Spleen (tissue), 11 donors: ENCODE measurements around the gene KIAA0319L. TPM values are rescaled to one million over a fixed set of nuclear protein-coding genes. Genes with fewer than 3 reads are reported as not detected.

Experiments used
- DNase-seq: peaks from one replicate; pipeline ENCODE4 v3.0.0-alpha.2; 2020
- H3K27ac ChIP-seq, 8 donors: fragments of 200-600 bp; sonication (generic) in 7 of 8; 1 replicate in 4 of 8; 2 replicates in 4 of 8; pipeline versions ENCODE4 v1.5.0 to v1.8.0; 2016 to 2021; ENCODE audit warnings: inconsistent platforms in 4 of 8, mild to moderate bottlenecking in 4 of 8, moderate library complexity in 1 of 8
- H3K27me3 ChIP-seq, 7 donors: fragments of 200-600 bp; sonication (generic) in 6 of 7; replicated peaks in 1 of 7; 1 replicate in 4 of 7; 2 replicates in 3 of 7; pipeline versions ENCODE4 v1.5.0 to v1.8.0; 2016 to 2021; ENCODE audit warnings: inconsistent platforms in 3 of 7, mild to moderate bottlenecking in 1 of 7
- H3K36me3 ChIP-seq, 6 donors: fragments of 200-600 bp; sonication (generic) in 5 of 6; 1 replicate in 4 of 6; 2 replicates in 2 of 6; pipeline versions ENCODE4 v1.5.0 to v1.8.0; 2016 to 2021; ENCODE audit warnings: inconsistent platforms in 2 of 6
- H3K4me1 ChIP-seq, 6 donors: fragments of 200-600 bp; sonication (generic) in 5 of 6; 1 replicate in 3 of 6; 2 replicates in 3 of 6; pipeline versions ENCODE4 v1.5.0 to v1.8.0; 2016 to 2021; ENCODE audit warnings: inconsistent platforms in 3 of 6
- H3K4me3 ChIP-seq, 8 donors: fragments of 200-600 bp; sonication (generic) in 7 of 8; 1 replicate in 4 of 8; 2 replicates in 4 of 8; pipeline versions ENCODE4 v1.5.0 to v1.8.0; 2016 to 2021; ENCODE audit warnings: inconsistent platforms in 4 of 8, mild to moderate bottlenecking in 4 of 8, moderate library complexity in 2 of 8
- H3K9me3 ChIP-seq, 8 donors: fragments of 200-600 bp; sonication (generic) in 7 of 8; 1 replicate in 4 of 8; 2 replicates in 4 of 8; pipeline versions ENCODE4 v1.5.0 to v1.8.0; 2016 to 2021; ENCODE audit warnings: inconsistent platforms in 4 of 8
- POLR2A ChIP-seq, 3 donors: fragments of 450-650 bp; IDR thresholded peaks; one replicate each; pipeline ENCODE4 v1.5.1; 2017; ENCODE audit warnings: antibody characterized with exemption in 3 of 3, mild to moderate bottlenecking in 1 of 3
- POLR2AphosphoS5 ChIP-seq, 3 donors: sonication (generic); formaldehyde crosslinking; IDR thresholded peaks; one replicate each; pipeline ENCODE4 v1.5.1; 2017; ENCODE audit warnings: antibody characterized with exemption in 3 of 3
- WGBS, 5 donors: extraction: QIAGEN DNeasy Blood & Tissue Kit in 3 of 5; methylation state at CpG; one replicate each; pipeline versions ENCODE4 v1.1.5 to v1.1.7; 2013 to 2018; 5-methylcytosine and 5-hydroxymethylcytosine counted together
- intact Hi-C: fragments of 100-400 bp; cut with DNase I; formaldehyde crosslinking; loops from one replicate; pipeline ENCODE4 v1.15.0; 2023; ENCODE audit warnings: low total_unique reads
- polyA plus RNA-seq, 3 donors: library from polyadenylated mRNA; stranded (reverse); fragments of 200-250 nt; gene quantifications; one replicate each; pipeline ENCODE4 v1.2.1, GENCODE V29; 2013
- total RNA-seq, 7 donors: library from RNA; depleted of rRNA in 3 of 7; stranded (reverse); fragments of >200 nt in 3 of 7; fragmentation: NEBNext Ultra II Directional in 4 of 7; extraction: Animal tissue kit (Norgen Biotek cat#: 25700) in 4 of 7; gene quantifications; one replicate each; pipeline versions ENCODE4 v1.1.0 to v1.2.1, GENCODE V29; 2016 to 2021
- TF ChIP-seq, protein P1 (sequence below), 11 experiments: fragments of 200-600 bp in 7 of 11; fragments of 450-650 bp in 4 of 11; sonication (generic) in 4 of 11; IDR thresholded peaks in 8 of 11; conservative IDR thresholded peaks in 3 of 11; 1 replicate in 7 of 11; 2 replicates in 4 of 11; pipeline versions ENCODE4 v1.4.0 to v1.8.0; 2016 to 2021; ENCODE audit warnings: antibody characterized with exemption in 11 of 11, inconsistent platforms in 4 of 11, mild to moderate bottlenecking in 1 of 11
- donor health status: healthy with polysubstance abuse.
- donor health status: DM: no; HTN: no; CAD: no; lungs with moderate emphysema.
- donor health status: DM: no; HTN: no; CAD: no.
- donor health status: Bipolar disorder and iron deficiency.
- donor health status: healthy.
- donor health status: DM: no; HTN: no; CAD: no.
- donor health status: DM: yes; HTN: yes; CAD: no.

The KIAA0319L gene
- total and polyA plus RNA-seq, 10 donors: 10.5 to 103 (median 66.9) TPM

DNA sequence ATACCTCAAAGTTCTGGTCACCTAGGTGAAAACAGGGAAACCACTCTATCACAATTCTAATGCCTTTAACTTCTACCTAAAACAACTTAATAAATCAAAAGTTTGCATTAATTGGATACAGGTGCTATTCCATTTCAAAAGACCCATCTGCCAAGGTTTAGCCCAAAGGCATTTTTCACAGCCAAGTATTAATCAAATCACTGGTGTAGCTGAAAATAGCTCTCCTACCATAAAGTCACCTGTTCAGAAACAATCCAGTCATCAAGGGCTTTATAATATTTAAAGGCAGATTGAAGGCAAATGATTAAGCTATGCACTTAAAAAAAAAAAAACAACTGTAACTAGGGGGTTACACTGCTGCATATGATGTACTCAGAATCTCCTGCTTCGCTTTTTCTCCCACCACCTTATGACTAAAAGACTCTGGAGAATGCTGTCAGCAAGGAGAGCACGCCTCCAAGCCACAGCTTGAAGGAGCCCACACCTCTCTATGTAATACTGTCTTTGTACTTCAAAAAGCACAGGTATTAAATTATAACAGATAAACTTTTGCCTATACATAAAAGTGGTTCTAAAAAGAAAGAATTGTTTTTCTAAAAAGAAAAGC lies 20.5 kb downstream of the KIAA0319L start:
- Histone ChIP-seq H3K27ac (peak overlapping the region in 1 of 8 donors; percentile 74), H3K9me3 (no peaks in the 10 kb centered on the region), H3K4me3 (no peak overlapping the region), H3K4me1 (peaks cover 3 to 70% (median 50%) of the 10 kb centered on the region in 6 donors), H3K27me3 (no peaks in the 10 kb centered on the region), H3K36me3 (peaks cover 0 to 23% (median 0%) of the 10 kb centered on the region in 6 donors)
- intact Hi-C loops: no loop called here
- TF ChIP-seq, protein P1, sequence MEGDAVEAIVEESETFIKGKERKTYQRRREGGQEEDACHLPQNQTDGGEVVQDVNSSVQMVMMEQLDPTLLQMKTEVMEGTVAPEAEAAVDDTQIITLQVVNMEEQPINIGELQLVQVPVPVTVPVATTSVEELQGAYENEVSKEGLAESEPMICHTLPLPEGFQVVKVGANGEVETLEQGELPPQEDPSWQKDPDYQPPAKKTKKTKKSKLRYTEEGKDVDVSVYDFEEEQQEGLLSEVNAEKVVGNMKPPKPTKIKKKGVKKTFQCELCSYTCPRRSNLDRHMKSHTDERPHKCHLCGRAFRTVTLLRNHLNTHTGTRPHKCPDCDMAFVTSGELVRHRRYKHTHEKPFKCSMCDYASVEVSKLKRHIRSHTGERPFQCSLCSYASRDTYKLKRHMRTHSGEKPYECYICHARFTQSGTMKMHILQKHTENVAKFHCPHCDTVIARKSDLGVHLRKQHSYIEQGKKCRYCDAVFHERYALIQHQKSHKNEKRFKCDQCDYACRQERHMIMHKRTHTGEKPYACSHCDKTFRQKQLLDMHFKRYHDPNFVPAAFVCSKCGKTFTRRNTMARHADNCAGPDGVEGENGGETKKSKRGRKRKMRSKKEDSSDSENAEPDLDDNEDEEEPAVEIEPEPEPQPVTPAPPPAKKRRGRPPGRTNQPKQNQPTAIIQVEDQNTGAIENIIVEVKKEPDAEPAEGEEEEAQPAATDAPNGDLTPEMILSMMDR (IDR thresholded peaks at IDR 0.05 in 8 of 11, conservative IDR thresholded peaks at IDR 0.05 in 3 of 11): no peak
- no peak for TF ChIP-seq POLR2AphosphoS5 (IDR thresholded peaks at IDR 0.05)
- no peak for TF ChIP-seq POLR2A (IDR thresholded peaks at IDR 0.05)
- 83 to 100% (median 94%) methylated on average over 2 of the region's 2 CpGs for WGBS, 5 donors
- DNase-seq: no peak

GRCh38 chr1:35535243-35535642 lies 22.0 kb downstream of the KIAA0319L start:
- Histone ChIP-seq H3K4me1 (peaks cover 3 to 56% (median 39%) of the 10 kb centered on the region in 6 donors), H3K36me3 (peaks cover 0 to 26% (median 10%) of the 10 kb centered on the region in 6 donors), H3K9me3 (peaks cover 0 to 9% (median 4%) of the 10 kb centered on the region in 8 donors), H3K27ac (no peak overlapping the region), H3K4me3 (no peak overlapping the region), H3K27me3 (no peaks in the 10 kb centered on the region)
- TF ChIP-seq, protein P1 (IDR thresholded peaks at IDR 0.05 in 8 of 11, conservative IDR thresholded peaks at IDR 0.05 in 3 of 11): no peak
- TF ChIP-seq POLR2AphosphoS5 (IDR thresholded peaks at IDR 0.05) (no peak), POLR2A (IDR thresholded peaks at IDR 0.05) (no peak)
- no peak for DNase-seq
- intact Hi-C loops: no loop called here

GRCh38 chr1:35533586-35533985 lies 23.6 kb downstream of the KIAA0319L start:
- H3K27ac ChIP-seq: no peak overlapping the region
- H3K4me3 ChIP-seq: no peak overlapping the region
- 41 to 83% (median 65%) methylated on average over 1 of the region's 1 CpG for WGBS, 5 donors
- intact Hi-C loops: no loop called here
- DNase-seq: no peak
- H3K27me3 ChIP-seq: no peaks in the 10 kb centered on the region
- H3K4me1 ChIP-seq: peaks cover 0 to 39% (median 22%) of the 10 kb centered on the region in 6 donors
- TF ChIP-seq POLR2A (IDR thresholded peaks at IDR 0.05) (no peak), POLR2AphosphoS5 (IDR thresholded peaks at IDR 0.05) (no peak)
- TF ChIP-seq, protein P1 (IDR thresholded peaks at IDR 0.05 in 8 of 11, conservative IDR thresholded peaks at IDR 0.05 in 3 of 11): no peak
- H3K36me3 ChIP-seq: peaks cover 0 to 34% (median 12%) of the 10 kb centered on the region in 6 donors
- H3K9me3 ChIP-seq: peaks cover 0 to 24% (median 12%) of the 10 kb centered on the region in 8 donors

GRCh38 chr1:35532497-35533223 lies 24.5 kb downstream of the KIAA0319L start:
- Histone ChIP-seq H3K27me3 (no peaks in the 10 kb centered on the region), H3K27ac (no peak overlapping the region), H3K9me3 (peaks cover 0 to 24% (median 12%) of the 10 kb centered on the region in 8 donors), H3K4me1 (peaks cover 0 to 30% (median 13%) of the 10 kb centered on the region in 6 donors), H3K36me3 (peaks cover 0 to 34% (median 12%) of the 10 kb centered on the region in 6 donors), H3K4me3 (no peak overlapping the region)
- no peak for DNase-seq
- 79 to 90% (median 87%) methylated on average over 1 of the region's 1 CpG for WGBS, 5 donors
- intact Hi-C loops: no loop called here
- TF ChIP-seq POLR2A (IDR thresholded peaks at IDR 0.05) (no peak), POLR2AphosphoS5 (IDR thresholded peaks at IDR 0.05) (no peak)
- TF ChIP-seq, protein P1 (IDR thresholded peaks at IDR 0.05 in 8 of 11, conservative IDR thresholded peaks at IDR 0.05 in 3 of 11): no peak
